ENCODE measurements around the gene PKMYT1.

The PKMYT1 gene

GRCh38 chr16:3017794-3018506, 37.7 kb upstream of the PKMYT1 start, which contains the start of gene CLDN6:
Gene CLDN6 (minus strand): TSS chr16:3018183. CDS start chr16:3016021, 2,162 bp downstream.
- no peak for DNase-seq

GRCh38 chr16:3017344-3017743, 37.1 kb upstream of the PKMYT1 start:
- DNase-seq = no peak

- no peak for DNase-seq
These were observed 35.7 kb upstream of the PKMYT1 start for GRCh38 chr16:3015865-3016521.

GRCh38 chr16:3014971-3015370, 34.7 kb upstream of the PKMYT1 start:
- no peak for DNase-seq

- DNase-seq = no peak
These were observed 33.9 kb upstream of the PKMYT1 start for GRCh38 chr16:3013998-3014690.

- DNase-seq = no peak
These were observed 33.3 kb upstream of the PKMYT1 start for GRCh38 chr16:3013491-3013951.

- DNase-seq = no peak
These were observed 32.7 kb upstream of the PKMYT1 start, which contains the start of gene CLDN9 for GRCh38 chr16:3012828-3013420. Gene CLDN9 (plus strand): TSS chr16:3012923. CDS start chr16:3013363, 440 bp downstream.

GRCh38 chr16:3012246-3012645, 32.0 kb upstream of the PKMYT1 start:
- DNase-seq = no peak

GRCh38 chr16:3010510-3010909, 30.3 kb upstream of the PKMYT1 start:
- DNase-seq = no peak

GRCh38 chr16:3009568-3010390, 29.5 kb upstream of the PKMYT1 start:
- DNase-seq = no peak

- no peak for DNase-seq
These were observed 28.4 kb upstream of the PKMYT1 start for GRCh38 chr16:3008690-3009037.

- DNase-seq = no peak
These were observed 27.9 kb upstream of the PKMYT1 start for GRCh38 chr16:3007957-3008689.

- no peak for DNase-seq
These were observed 27.1 kb upstream of the PKMYT1 start for GRCh38 chr16:3007059-3007956.

- no peak for DNase-seq
These were observed 24.6 kb upstream of the PKMYT1 start for GRCh38 chr16:3004781-3005284.

- DNase-seq = no peak
These were observed 24.1 kb upstream of the PKMYT1 start for GRCh38 chr16:3004319-3004718.

- DNase-seq = peak; percentile 97
These were observed 23.5 kb upstream of the PKMYT1 start for GRCh38 chr16:3003582-3004270.

- DNase-seq = no peak
These were observed 21.1 kb upstream of the PKMYT1 start for GRCh38 chr16:3001316-3001715.

GRCh38 chr16:3000540-3000939, 20.3 kb upstream of the PKMYT1 start:
- no peak for DNase-seq

GRCh38 chr16:2999929-3000328, 19.7 kb upstream of the PKMYT1 start:
- no peak for DNase-seq

GRCh38 chr16:2996298-2996697, 16.1 kb upstream of the PKMYT1 start:
- no peak for DNase-seq

Data from kidney glomerular epithelial cell (primary cell).